Measurements from ENCODE around the gene VPS26A. TPM values are rescaled to one million over a fixed set of nuclear protein-coding genes. Genes with fewer than 3 reads are reported as not detected.

Gene VPS26A
- total RNA-seq, 2 donors from 2014 or later = 19.3 to 20.1 TPM

- Histone ChIP-seq H3K9me3 (no peaks in the 10 kb centered on the region), H3K27ac (no peak overlapping the region), H3K4me1 (no peaks in the 10 kb centered on the region), H3K36me3 (no peaks in the 10 kb centered on the region), H3K27me3 (no peaks in the 10 kb centered on the region), H3K4me3 (no peak overlapping the region)
- no peak for DNase-seq (ENCODE audit: low spot score)
- TF ChIP-seq, protein P1, sequence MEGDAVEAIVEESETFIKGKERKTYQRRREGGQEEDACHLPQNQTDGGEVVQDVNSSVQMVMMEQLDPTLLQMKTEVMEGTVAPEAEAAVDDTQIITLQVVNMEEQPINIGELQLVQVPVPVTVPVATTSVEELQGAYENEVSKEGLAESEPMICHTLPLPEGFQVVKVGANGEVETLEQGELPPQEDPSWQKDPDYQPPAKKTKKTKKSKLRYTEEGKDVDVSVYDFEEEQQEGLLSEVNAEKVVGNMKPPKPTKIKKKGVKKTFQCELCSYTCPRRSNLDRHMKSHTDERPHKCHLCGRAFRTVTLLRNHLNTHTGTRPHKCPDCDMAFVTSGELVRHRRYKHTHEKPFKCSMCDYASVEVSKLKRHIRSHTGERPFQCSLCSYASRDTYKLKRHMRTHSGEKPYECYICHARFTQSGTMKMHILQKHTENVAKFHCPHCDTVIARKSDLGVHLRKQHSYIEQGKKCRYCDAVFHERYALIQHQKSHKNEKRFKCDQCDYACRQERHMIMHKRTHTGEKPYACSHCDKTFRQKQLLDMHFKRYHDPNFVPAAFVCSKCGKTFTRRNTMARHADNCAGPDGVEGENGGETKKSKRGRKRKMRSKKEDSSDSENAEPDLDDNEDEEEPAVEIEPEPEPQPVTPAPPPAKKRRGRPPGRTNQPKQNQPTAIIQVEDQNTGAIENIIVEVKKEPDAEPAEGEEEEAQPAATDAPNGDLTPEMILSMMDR (IDR thresholded peaks at IDR 0.05) = no peak
Measured at GRCh38 chr10:69213591-69214311, 89.8 kb downstream of the VPS26A start.

- no peak overlapping the region for H3K4me3 ChIP-seq
- no peak for DNase-seq (ENCODE audit: low spot score)
- no peak overlapping the region for H3K27ac ChIP-seq
- H3K27me3 ChIP-seq = no peaks in the 10 kb centered on the region
- TF ChIP-seq, protein P1 (IDR thresholded peaks at IDR 0.05) = no peak
- no peaks in the 10 kb centered on the region for H3K9me3 ChIP-seq
- H3K4me1 ChIP-seq = no peaks in the 10 kb centered on the region
- no peaks in the 10 kb centered on the region for H3K36me3 ChIP-seq
Measured at GRCh38 chr10:69214666-69215131, 90.7 kb downstream of the VPS26A start.

DNA sequence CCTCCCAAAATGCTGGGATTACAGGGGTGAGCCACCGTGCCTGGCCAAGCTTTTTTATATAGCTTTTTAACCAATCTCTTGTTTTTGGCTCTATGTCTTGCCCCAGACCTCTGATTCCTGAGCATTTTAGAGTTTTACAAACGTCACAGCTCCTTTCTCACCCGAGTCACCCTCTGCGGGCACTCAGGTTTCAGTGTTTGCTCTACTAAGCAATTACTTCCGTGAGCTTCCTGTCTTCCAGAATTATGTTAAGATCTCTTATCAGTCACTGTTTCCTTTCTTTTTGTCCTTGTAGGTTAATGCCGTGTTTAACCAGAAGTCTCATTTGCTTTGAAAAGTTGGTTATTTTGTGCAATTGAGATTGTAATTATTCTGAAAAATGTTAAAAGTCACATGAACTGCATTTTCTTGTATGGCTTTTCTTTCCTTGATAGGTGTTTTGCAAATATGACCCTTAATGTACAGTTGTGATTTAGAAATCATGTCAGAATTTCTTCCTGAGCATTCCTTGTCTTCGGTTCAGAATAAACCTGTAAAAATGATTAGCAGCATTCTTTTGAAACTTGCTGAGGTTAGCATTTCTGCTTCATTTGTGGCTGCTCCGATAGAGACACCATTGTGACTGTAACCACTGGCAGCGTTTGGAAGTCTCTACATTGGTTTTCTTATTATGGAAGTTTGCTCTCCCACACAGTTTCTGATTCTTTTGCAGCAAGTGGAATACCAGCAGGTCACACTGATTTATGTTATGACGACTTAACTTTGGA is 91.6 kb downstream of the VPS26A start:
- TF ChIP-seq, protein P1 (IDR thresholded peaks at IDR 0.05) = no peak
- Histone ChIP-seq H3K36me3 (no peaks in the 10 kb centered on the region), H3K4me1 (no peaks in the 10 kb centered on the region), H3K27ac (no peak overlapping the region), H3K9me3 (no peaks in the 10 kb centered on the region), H3K4me3 (no peak overlapping the region), H3K27me3 (no peaks in the 10 kb centered on the region)
- no peak for DNase-seq (ENCODE audit: low spot score)

DNA sequence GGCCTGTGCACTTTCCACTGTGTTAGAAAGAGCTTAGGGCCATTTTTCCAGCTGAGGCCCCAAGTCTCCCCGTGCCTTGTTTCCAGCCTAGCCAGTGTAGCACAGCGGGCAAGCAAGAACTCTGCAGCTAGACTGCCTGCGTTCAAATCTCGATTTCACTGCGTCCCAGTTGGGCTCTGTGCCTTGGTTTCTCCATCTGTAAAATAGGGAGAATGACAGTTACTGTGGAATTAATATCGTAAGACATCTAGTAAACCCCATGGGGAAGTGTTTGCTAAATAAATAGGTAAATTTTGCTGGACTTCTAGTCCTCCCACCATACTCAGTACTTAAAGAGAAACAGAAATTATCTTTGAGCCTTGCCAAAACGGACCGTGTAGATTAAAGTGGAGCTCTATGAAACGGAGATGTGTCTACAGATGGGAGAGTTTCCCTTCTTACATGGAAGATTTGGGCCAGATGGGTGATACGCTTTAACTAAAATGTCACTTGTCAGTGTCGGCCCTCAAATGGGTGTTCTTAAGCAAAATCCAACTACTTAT is 92.7 kb downstream of the VPS26A start:
- Histone ChIP-seq H3K36me3 (no peaks in the 10 kb centered on the region), H3K27me3 (no peaks in the 10 kb centered on the region), H3K27ac (no peak overlapping the region), H3K4me3 (no peak overlapping the region), H3K9me3 (no peaks in the 10 kb centered on the region), H3K4me1 (no peaks in the 10 kb centered on the region)
- no peak for DNase-seq (ENCODE audit: low spot score)
- TF ChIP-seq, protein P1 (IDR thresholded peaks at IDR 0.05) = no peak

DNA sequence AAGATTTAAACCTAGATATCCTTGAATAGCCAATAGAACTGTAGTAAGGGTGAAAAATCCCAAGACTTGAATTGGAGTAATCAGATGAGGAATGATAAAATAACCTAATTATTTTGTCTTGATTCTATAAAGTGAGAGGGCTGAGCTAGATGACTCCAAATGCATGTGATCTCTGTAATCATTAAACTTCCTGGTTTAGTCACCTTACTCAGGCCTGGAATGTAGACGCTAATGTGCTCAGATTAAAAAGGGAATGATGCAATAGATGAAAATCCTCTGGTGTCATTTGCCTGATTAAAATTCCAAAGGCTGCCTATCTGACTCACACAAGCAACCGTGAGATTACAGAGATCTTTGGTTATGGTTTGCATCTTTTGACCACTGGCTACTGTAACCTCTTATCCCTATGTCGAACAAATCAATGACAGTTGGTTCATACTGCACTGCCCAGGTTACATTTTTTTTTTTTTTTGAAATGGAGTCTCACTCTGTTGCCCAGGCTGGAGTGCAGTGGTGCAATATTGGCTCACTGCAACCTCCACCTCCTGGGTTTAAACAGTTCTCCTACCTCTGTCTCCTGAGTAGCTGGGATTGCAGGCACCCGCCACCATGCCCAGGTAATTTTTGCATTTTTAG is 93.3 kb downstream of the VPS26A start:
- Histone ChIP-seq H3K4me1 (no peaks in the 10 kb centered on the region), H3K27me3 (no peaks in the 10 kb centered on the region), H3K4me3 (no peak overlapping the region), H3K36me3 (no peaks in the 10 kb centered on the region), H3K27ac (no peak overlapping the region), H3K9me3 (no peaks in the 10 kb centered on the region)
- TF ChIP-seq, protein P1 (IDR thresholded peaks at IDR 0.05) = no peak
- no peak for DNase-seq (ENCODE audit: low spot score)

Data from right atrium auricular region (tissue), 2 donors.